IMR-90 (cell line): ENCODE data around the gene NXPH1. TPM values are rescaled to one million over a fixed set of nuclear protein-coding genes. Genes with fewer than 3 reads are reported as not detected.

Experiments used
- ATAC-seq: fragments of 200-7000 bp; cut with Tn5 transposase; 2 replicates; pipeline ENCODE4 v1.9.1; 2020; ENCODE audit warnings: low read depth, mild to moderate bottlenecking, moderate library complexity
- BruUV-seq: library from RNA; stranded (reverse); fragments of 400-500 nt; replicated peaks from 2 replicates; lab custom pipeline; 2021; lab: Mats Ljungman, UMichigan
- CTCF ChIA-PET: fragments of 300-600 bp; formaldehyde crosslinking; extraction: SDS; loops from one replicate; lab custom pipeline; 2021; ENCODE audit warnings: antibody characterized with exemption; lab: Yijun Ruan, JAX
- POLR2A ChIA-PET: fragments of 300-600 bp; sonication (Branson Sonifier 250); formaldehyde crosslinking; loops from one replicate; lab custom pipeline; 2022; ENCODE audit warnings: antibody characterized with exemption; ENCODE audit not compliant: unreplicated experiment; lab: Charles Lee
- DNase-seq: peaks from one replicate; pipeline ENCODE4 v3.0.0; 2013
- H2AFZ ChIP-seq: replicated peaks from 2 replicates; pipeline ENCODE3; 2013; ENCODE audit warnings: low read length, mild to moderate bottlenecking; ENCODE audit not compliant: poor library complexity
- H2AK5ac ChIP-seq: 2 replicates; pipeline ENCODE4 v1.6.1; 2013; ENCODE audit warnings: low read depth, low read length, inconsistent platforms
- H2AK9ac ChIP-seq: replicated peaks from 2 replicates; pipeline ENCODE3; 2013; ENCODE audit warnings: mild to moderate bottlenecking, low read depth, low read length, moderate library complexity; ENCODE audit not compliant: poor library complexity
- H2BK120ac ChIP-seq: 2 replicates; pipeline ENCODE4 v1.6.1; 2013; ENCODE audit warnings: low read depth, low read length, inconsistent platforms
- H2BK15ac ChIP-seq: 3 replicates; pipeline ENCODE4 v1.6.1; 2013; ENCODE audit warnings: low read depth, low read length, inconsistent platforms
- H2BK20ac ChIP-seq: 2 replicates; pipeline ENCODE4 v1.6.1; 2013; ENCODE audit warnings: low read depth, mild to moderate bottlenecking, inconsistent platforms, low read length, moderate library complexity
- H2BK5ac ChIP-seq: 2 replicates; pipeline ENCODE4 v1.6.1; 2013; ENCODE audit warnings: mild to moderate bottlenecking, low read depth, low read length, inconsistent platforms; ENCODE audit not compliant: poor library complexity, severe bottlenecking
- H3K14ac ChIP-seq: replicated peaks from 2 replicates; pipeline ENCODE4 v1.6.1; 2013; ENCODE audit warnings: low read depth, low read length, inconsistent platforms
- H3K18ac ChIP-seq: 2 replicates; pipeline ENCODE4 v1.6.1; 2013; ENCODE audit warnings: low read depth, low read length, control low read depth
- H3K23ac ChIP-seq: 2 replicates; pipeline ENCODE4 v1.6.1; 2013; ENCODE audit warnings: low read depth, low read length, inconsistent platforms
- H3K27ac ChIP-seq: 2 replicates; pipeline ENCODE4 v1.5.1; 2013; ENCODE audit warnings: mild to moderate bottlenecking, control low read depth, low read length; ENCODE audit not compliant: insufficient read depth
- H3K27me3 ChIP-seq: 2 replicates; pipeline ENCODE4 v1.6.1; 2013; ENCODE audit warnings: low read length; ENCODE audit not compliant: control insufficient read depth, insufficient read depth
- H3K36me3 ChIP-seq: 2 replicates; pipeline ENCODE4 v1.6.1; 2013; ENCODE audit warnings: low read length, mixed read lengths; ENCODE audit not compliant: control insufficient read depth, insufficient read depth
- H3K4ac ChIP-seq: 2 replicates; pipeline ENCODE4 v1.6.1; 2013; ENCODE audit warnings: low read depth, low read length, inconsistent platforms
- H3K4me1 ChIP-seq: 2 replicates; pipeline ENCODE4 v1.6.1; 2013; ENCODE audit warnings: low read length, mixed read lengths; ENCODE audit not compliant: control insufficient read depth, insufficient read depth
- H3K4me2 ChIP-seq: 2 replicates; pipeline ENCODE4 v1.6.1; 2013; ENCODE audit warnings: low read depth, mild to moderate bottlenecking, control low read depth, low read length, moderate library complexity
- H3K4me3 ChIP-seq: 2 replicates; pipeline ENCODE4 v1.5.1; 2013; ENCODE audit warnings: low read depth, mild to moderate bottlenecking, control low read depth, low read length, moderate library complexity; ENCODE audit not compliant: insufficient read depth
- H3K56ac ChIP-seq: 2 replicates; pipeline ENCODE4 v1.6.1; 2013; ENCODE audit warnings: low read length, inconsistent platforms; ENCODE audit not compliant: insufficient read depth; ENCODE audit errors: extremely low read depth
- H3K79me1 ChIP-seq, 2 experiments: 2 replicates each; pipeline ENCODE4 v1.6.1; 2013; ENCODE audit warnings: low read length in 2 of 2, inconsistent platforms in 1 of 2, low read depth in 1 of 2
- H3K9ac ChIP-seq: 2 replicates; pipeline ENCODE4 v1.6.1; 2013; ENCODE audit warnings: low read depth, low read length, control low read depth
- H3K9me1 ChIP-seq: 2 replicates; pipeline ENCODE4 v1.6.1; 2013; ENCODE audit warnings: low read length, inconsistent platforms; ENCODE audit not compliant: insufficient read depth
- H3K9me3 ChIP-seq: 2 replicates; pipeline ENCODE4 v1.6.1; 2013; ENCODE audit warnings: low read length; ENCODE audit not compliant: control insufficient read depth, insufficient read depth
- H4K20me1 ChIP-seq: 2 replicates; pipeline ENCODE4 v1.6.1; 2013; ENCODE audit warnings: low read length, inconsistent platforms; ENCODE audit not compliant: insufficient read depth
- H4K5ac ChIP-seq: 2 replicates; pipeline ENCODE4 v1.6.1; 2013; ENCODE audit warnings: mild to moderate bottlenecking, low read depth, low read length, control low read depth
- H4K8ac ChIP-seq, 2 experiments: 2 replicates each; pipeline ENCODE4 v1.6.1; 2013; ENCODE audit warnings: low read depth in 2 of 2, low read length in 2 of 2, control low read depth in 1 of 2, inconsistent platforms in 1 of 2
- H4K91ac ChIP-seq: 2 replicates; pipeline ENCODE4 v1.6.1; 2013; ENCODE audit warnings: low read depth, low read length, inconsistent platforms; ENCODE audit not compliant: insufficient read depth
- MXI1 ChIP-seq: IDR thresholded peaks from 2 replicates; pipeline ENCODE4 v1.6.1; 2012; ENCODE audit warnings: low read depth, mild to moderate bottlenecking, low read length, moderate library complexity, borderline replicate concordance
- NFE2L2 ChIP-seq: fragments of 150-350 bp; IDR thresholded peaks from 2 replicates; pipeline ENCODE4 v1.6.1; 2016; ENCODE audit warnings: low read depth, mild to moderate bottlenecking, low read length
- POLR2A ChIP-seq: IDR thresholded peaks from 2 replicates; pipeline ENCODE4 v1.6.1; 2012; ENCODE audit warnings: mild to moderate bottlenecking, low read depth, low read length
- RCOR1 ChIP-seq: IDR thresholded peaks from 2 replicates; pipeline ENCODE4 v1.6.1; 2012; ENCODE audit warnings: mild to moderate bottlenecking, low read length, improper control_type of control experiment; ENCODE audit not compliant: insufficient replicate concordance
- RFX5 ChIP-seq: IDR thresholded peaks from 2 replicates; pipeline ENCODE4 v1.8.0; 2012; ENCODE audit warnings: low read depth, mild to moderate bottlenecking, low read length, moderate library complexity
- WGBS, 2 experiments: methylation state at CpG; one replicate each; pipeline versions ENCODE4 v1.1.5 to v1.1.7; 2013; ENCODE audit warnings: missing lambda C conversion rate in 2 of 2; ENCODE audit not compliant: insufficient read length in 1 of 2; ENCODE audit errors: extremely low coverage in 2 of 2; 5-methylcytosine and 5-hydroxymethylcytosine counted together
- dilution Hi-C: fragments of 300-500 bp; cut with HindIII; formaldehyde crosslinking; loops from one replicate; pipeline ENCODE4 v1.14.3; 2018; ENCODE audit warnings: low sequenced_read_pairs; ENCODE audit not compliant: unreplicated experiment
- in situ Hi-C: fragments of 300-500 bp; cut with MboI; formaldehyde crosslinking; loops from 3 replicates; pipeline ENCODE4 v1.14.3; 2019; ENCODE audit warnings: low sequenced_read_pairs, inconsistent platforms, mixed read lengths
- intact Hi-C: fragments of 100-400 bp; cut with micrococcal nuclease; formaldehyde crosslinking; loops from 2 replicates; pipeline ENCODE4 v1.10.0; 2022
- polyA plus RNA-seq, 3 experiments: library from polyadenylated mRNA; depleted of rRNA; stranded (reverse); fragments of >200 nt; gene quantifications; 2 replicates each; pipeline ENCODE4 v1.2.3, GENCODE V29; 2012; ENCODE audit warnings: low replicate concordance in 1 of 3
- total RNA-seq: library from RNA; depleted of rRNA; stranded (reverse); fragments of >200 nt; gene quantifications from 2 replicates; pipeline ENCODE4 v1.2.3, GENCODE V29; 2012
- TF ChIP-seq, protein P1 (sequence below): fragments of 150-350 bp; IDR thresholded peaks from 2 replicates; pipeline ENCODE4 v1.6.1; 2017; ENCODE audit warnings: mild to moderate bottlenecking, antibody characterized with exemption, low read length, low read depth

The NXPH1 gene
- total and polyA plus RNA-seq, 2 of the 4 experiments (the other 2 are of a cell fraction), result not detected

DNA sequence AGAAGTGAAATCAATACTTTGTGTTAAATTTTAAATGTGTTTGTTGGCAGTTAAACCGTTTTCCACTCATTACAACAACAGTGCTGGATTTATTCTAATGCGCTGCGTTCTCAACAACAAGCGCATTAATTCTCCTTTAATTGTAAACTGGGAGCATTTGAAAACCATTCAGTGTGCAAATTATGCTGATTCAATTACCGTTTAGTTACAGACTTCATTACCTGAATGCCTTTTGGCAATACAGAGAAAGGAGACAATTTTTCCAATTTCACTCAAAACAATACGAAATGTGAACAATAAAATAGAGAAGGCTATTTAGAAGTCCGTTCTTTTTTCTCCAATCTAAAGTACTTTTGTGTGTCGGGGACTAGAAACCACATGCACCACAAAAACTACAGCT lies 4.2 kb downstream of the NXPH1 start:
- no peak overlapping the region for H2AK9ac ChIP-seq
- BruUV-seq, result no TSS peak
- H3K4ac ChIP-seq, result no peak overlapping the region
- in situ Hi-C loops (no loop called here), dilution Hi-C loops (no loop called here), intact Hi-C loops (no loop called here)
- no peaks in the 10 kb centered on the region for H3K36me3 ChIP-seq
- no peak overlapping the region for H3K18ac ChIP-seq
- H2BK120ac ChIP-seq, result no peak overlapping the region
- DNase-seq (no peak), ATAC-seq (no peak)
- no peak overlapping the region for H3K4me2 ChIP-seq
- H3K79me1 ChIP-seq, result no peaks in the 10 kb centered on the region
- no peaks in the 10 kb centered on the region; the same call in 1 of the 2 replicates for H4K20me1 ChIP-seq
- no peak overlapping the region for H2BK15ac ChIP-seq
- no peaks in the 10 kb centered on the region for H3K4me1 ChIP-seq
- no peak overlapping the region for H2BK5ac ChIP-seq
- POLR2A ChIA-PET, result no interaction called here
- peaks cover 17% of the 10 kb centered on the region for H3K9me3 ChIP-seq
- CTCF ChIA-PET, result no interaction called here
- no peak overlapping the region for H4K91ac ChIP-seq
- peaks cover 1% of the 10 kb centered on the region; the same call in 1 of the 2 replicates for H3K27me3 ChIP-seq
- H3K14ac ChIP-seq, result no peak overlapping the region
- no CpG with 5 or more reads among the region's 8 CpGs for WGBS, 2 experiments
- no peaks in the 10 kb centered on the region for H3K9me1 ChIP-seq
- no peak overlapping the region for H2AFZ ChIP-seq
- H3K56ac ChIP-seq, result no peak overlapping the region
- no peak overlapping the region for H3K27ac ChIP-seq
- H4K8ac ChIP-seq, result no peak overlapping the region
- no peak overlapping the region for H3K9ac ChIP-seq
- no peak overlapping the region for H3K23ac ChIP-seq
- no peak overlapping the region for H3K4me3 ChIP-seq
- H4K5ac ChIP-seq, result no peak overlapping the region
- H2AK5ac ChIP-seq, result no peak overlapping the region
- no peak for TF ChIP-seq RCOR1
- TF ChIP-seq MXI1, result no peak
- no peak for TF ChIP-seq POLR2A
- TF ChIP-seq RFX5, result no peak
- TF ChIP-seq, protein P1, sequence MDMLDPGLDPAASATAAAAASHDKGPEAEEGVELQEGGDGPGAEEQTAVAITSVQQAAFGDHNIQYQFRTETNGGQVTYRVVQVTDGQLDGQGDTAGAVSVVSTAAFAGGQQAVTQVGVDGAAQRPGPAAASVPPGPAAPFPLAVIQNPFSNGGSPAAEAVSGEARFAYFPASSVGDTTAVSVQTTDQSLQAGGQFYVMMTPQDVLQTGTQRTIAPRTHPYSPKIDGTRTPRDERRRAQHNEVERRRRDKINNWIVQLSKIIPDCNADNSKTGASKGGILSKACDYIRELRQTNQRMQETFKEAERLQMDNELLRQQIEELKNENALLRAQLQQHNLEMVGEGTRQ, result no peak
- TF ChIP-seq NFE2L2, result no peak
- no peak overlapping the region for H2BK20ac ChIP-seq
